Astrocyte of the hippocampus (primary cell): ENCODE results near the gene SOX4.

ENCODE experiments used
- DNase-seq: peaks from one replicate; pipeline ENCODE4 v3.0.0; 2011; ENCODE audit warnings: low read depth, low spot score

Gene SOX4

GRCh38 chr6:21593927-21594415, 420 bp downstream of the SOX4 start:
- DNase-seq = peak; percentile 72

GRCh38 chr6:21594416-21595281, 1.1 kb downstream of the SOX4 start:
- DNase-seq = peak; percentile 75

- peak; percentile 55 for DNase-seq
Measured at GRCh38 chr6:21595285-21596144, 2.0 kb downstream of the SOX4 start.

GRCh38 chr6:21596145-21596948, 2.8 kb downstream of the SOX4 start:
- peak; percentile 70 for DNase-seq

GRCh38 chr6:21596949-21597682, 3.6 kb downstream of the SOX4 start:
- peak; percentile 43 for DNase-seq

GRCh38 chr6:21597801-21598673, 4.5 kb downstream of the SOX4 start:
- DNase-seq = peak; percentile 42

GRCh38 chr6:21598674-21599023, 5.1 kb downstream of the SOX4 start:
- DNase-seq = peak; percentile 56

GRCh38 chr6:21599051-21599696, 5.6 kb downstream of the SOX4 start:
- no peak for DNase-seq

GRCh38 chr6:21601339-21601923, 7.9 kb downstream of the SOX4 start:
- peak; percentile 35 for DNase-seq

- DNase-seq = peak; percentile 11
Measured at GRCh38 chr6:21601932-21602390, 8.4 kb downstream of the SOX4 start.

- no peak for DNase-seq
Measured at GRCh38 chr6:21603082-21603952, 9.8 kb downstream of the SOX4 start.

GRCh38 chr6:21604081-21604480, 10.5 kb downstream of the SOX4 start:
- no peak for DNase-seq

GRCh38 chr6:21605166-21605565, 11.6 kb downstream of the SOX4 start:
- no peak for DNase-seq

- no peak for DNase-seq
Measured at GRCh38 chr6:21608601-21609000, 15.1 kb downstream of the SOX4 start.

GRCh38 chr6:21609881-21610329, 16.4 kb downstream of the SOX4 start:
- no peak for DNase-seq

- DNase-seq = no peak
Measured at GRCh38 chr6:21610341-21610740, 16.8 kb downstream of the SOX4 start.

- no peak for DNase-seq
Measured at GRCh38 chr6:21611485-21611884, 17.9 kb downstream of the SOX4 start.
